GM12878 (cell line): ENCODE results near the gene GHRL. TPM values are rescaled to one million over a fixed set of nuclear protein-coding genes. Genes with fewer than 3 reads are reported as not detected.

Experiments
- ATAC-seq: fragments of 200-7000 bp; cut with Tn5 transposase; 3 replicates; pipeline ENCODE4 v1.9.1; 2020; ENCODE audit warnings: mild to moderate bottlenecking, moderate library complexity
- BruUV-seq: library from RNA; stranded (reverse); fragments of 400-500 nt; replicated peaks from 2 replicates; lab custom pipeline; 2021; lab: Mats Ljungman, UMichigan
- CTCF ChIA-PET: fragments of 300-600 bp; sonication (Branson Sonifier 250); formaldehyde crosslinking; extraction: SDS; loops from one replicate; lab custom pipeline; 2021; ENCODE audit warnings: inconsistent platforms; lab: Yijun Ruan, JAX
- POLR2A ChIA-PET: fragments of 350-600 bp; formaldehyde crosslinking; extraction: SDS; loops from one replicate; lab custom pipeline; 2021; ENCODE audit warnings: inconsistent platforms; lab: Charles Lee
- RAD21 ChIA-PET: fragments of 300-600 bp; sonication (Branson Sonifier 250); formaldehyde crosslinking; loops from one replicate; lab custom pipeline; 2023; ENCODE audit warnings: antibody characterized with exemption; ENCODE audit not compliant: unreplicated experiment; lab: Charles Lee
- SMC1A ChIA-PET: fragments of 300-600 bp; sonication (Branson Sonifier 250); formaldehyde crosslinking; loops from one replicate; lab custom pipeline; 2023; ENCODE audit not compliant: unreplicated experiment, uncharacterized antibody; lab: Charles Lee
- DNase-seq: peaks from one replicate; pipeline ENCODE4 v3.0.0-alpha.2; 2011; ENCODE audit warnings: low read depth, low spot score
- FAIRE-seq: peaks from 3 replicates; lab custom pipeline; 2011; peaks lifted over from hg19 to GRCh38; lab: Jason Lieb, UNC
- H2AFZ ChIP-seq: 2 replicates; pipeline ENCODE4 v1.6.0; 2011; ENCODE audit warnings: low read depth, low read length, control low read depth; ENCODE audit not compliant: control insufficient read depth
- H3K27ac ChIP-seq: 2 replicates; pipeline ENCODE4 v1.5.1; 2011; ENCODE audit warnings: control low read depth; ENCODE audit not compliant: control insufficient read depth, insufficient read depth
- H3K27me3 ChIP-seq, 2 experiments: replicated peaks in 1 of 2; 2 replicates each; pipeline versions ENCODE4 v1.6.0 to v1.6.1; 2011; ENCODE audit warnings: low read length in 1 of 2; ENCODE audit not compliant: control insufficient read depth in 2 of 2, insufficient read depth in 2 of 2
- H3K36me3 ChIP-seq, 2 experiments: 2 replicates each; pipeline ENCODE4 v1.5.1; 2011; ENCODE audit warnings: low read length in 1 of 2; ENCODE audit not compliant: control insufficient read depth in 2 of 2, insufficient read depth in 2 of 2
- H3K4me1 ChIP-seq: 2 replicates; pipeline ENCODE4 v1.6.1; 2011; ENCODE audit warnings: mild to moderate bottlenecking, low read length, moderate library complexity, mixed read lengths; ENCODE audit not compliant: control insufficient read depth, insufficient read depth
- H3K4me2 ChIP-seq: 2 replicates; pipeline ENCODE4 v1.6.0; 2011; ENCODE audit warnings: control low read depth; ENCODE audit not compliant: control insufficient read depth, insufficient read depth
- H3K4me3 ChIP-seq: fragments of 200-600 bp; sonication (generic); 2 replicates; pipeline ENCODE4 v1.5.1; 2016
- H3K79me2 ChIP-seq: 2 replicates; pipeline ENCODE4 v1.6.0; 2011; ENCODE audit warnings: low read length; ENCODE audit not compliant: control insufficient read depth, insufficient read depth
- H3K9ac ChIP-seq: 2 replicates; pipeline ENCODE4 v1.8.0; 2011; ENCODE audit warnings: low read length, control low read depth, mixed read lengths; ENCODE audit not compliant: control insufficient read depth, insufficient read depth
- H3K9me3 ChIP-seq: replicated peaks from 3 replicates; pipeline ENCODE4 v1.5.1; 2011; ENCODE audit warnings: mild to moderate bottlenecking, low read length; ENCODE audit not compliant: control insufficient read depth, insufficient read depth
- H4K20me1 ChIP-seq: 2 replicates; pipeline ENCODE4 v1.6.0; 2011; ENCODE audit not compliant: control insufficient read depth, insufficient read depth
- ASH2L ChIP-seq: fragments of 300-600, 200-600 bp; sonication (generic); IDR thresholded peaks from 2 replicates; pipeline ENCODE4 v1.6.1; 2017; ENCODE audit warnings: low read depth, mild to moderate bottlenecking, borderline replicate concordance
- ATF7 ChIP-seq: fragments of 450-650 bp; IDR thresholded peaks from 2 replicates; pipeline ENCODE4 v1.6.1; 2016; ENCODE audit warnings: low read depth, mild to moderate bottlenecking
- CBX5 ChIP-seq: sonication (generic); IDR thresholded peaks from 2 replicates; pipeline ENCODE4 v1.6.1; 2016; ENCODE audit warnings: low read depth, moderate library complexity, mild to moderate bottlenecking, inconsistent platforms
- CREB1 ChIP-seq: IDR thresholded peaks from 2 replicates; pipeline ENCODE4 v1.6.1; 2012; ENCODE audit warnings: low read depth, mild to moderate bottlenecking, inconsistent platforms
- ETV6 ChIP-seq, 2 experiments: fragments of 450-650 bp in 1 of 2; IDR thresholded peaks in 1 of 2; conservative IDR thresholded peaks in 1 of 2; 2 replicates each; pipeline ENCODE4 v1.6.1; 2014; ENCODE audit warnings: antibody characterized with exemption in 1 of 2, borderline replicate concordance in 1 of 2, low read depth in 1 of 2, mild to moderate bottlenecking in 1 of 2, moderate library complexity in 1 of 2
- HDAC2 ChIP-seq: fragments of 200-600 bp; sonication (generic); IDR thresholded peaks from 2 replicates; pipeline ENCODE4 v1.6.1; 2017
- MAX ChIP-seq: IDR thresholded peaks from 2 replicates; pipeline ENCODE4 v1.6.1; 2012; ENCODE audit warnings: low read depth, low read length, improper control_type of control experiment
- MYB ChIP-seq: fragments of 150-350 bp; IDR thresholded peaks from 2 replicates; pipeline ENCODE4 v1.6.1; 2014; ENCODE audit warnings: mild to moderate bottlenecking, low read depth, low read length, borderline replicate concordance
- NRF1 ChIP-seq: conservative IDR thresholded peaks from 2 replicates; pipeline ENCODE4 v1.6.1; 2011; ENCODE audit warnings: mild to moderate bottlenecking, low read depth, low read length, improper control_type of control experiment
- PML ChIP-seq: IDR thresholded peaks from 2 replicates; pipeline ENCODE4 v1.6.1; 2012; ENCODE audit warnings: low read length, inconsistent platforms
- POLR2A ChIP-seq: IDR thresholded peaks from 2 replicates; pipeline ENCODE4 v1.6.1; 2011; ENCODE audit warnings: low read depth, mild to moderate bottlenecking, low read length
- POLR2AphosphoS2 ChIP-seq: IDR thresholded peaks from 2 replicates; pipeline ENCODE4 v1.6.1; 2011; ENCODE audit warnings: low read depth, mild to moderate bottlenecking, low read length, improper control_type of control experiment, moderate library complexity
- POLR2AphosphoS5 ChIP-seq: IDR thresholded peaks from 2 replicates; pipeline ENCODE4 v1.6.1; 2011; ENCODE audit warnings: mild to moderate bottlenecking, low read length, inconsistent platforms
- PRDM15 ChIP-seq: fragments of 450-650 bp; formaldehyde crosslinking; IDR thresholded peaks from 2 replicates; pipeline ENCODE4 v1.4.0; 2020; ENCODE audit warnings: mild to moderate bottlenecking, moderate library complexity
- SIX5 ChIP-seq: IDR thresholded peaks from 2 replicates; pipeline ENCODE4 v1.6.1; 2011; ENCODE audit warnings: mild to moderate bottlenecking, low read depth, low read length, moderate library complexity; ENCODE audit not compliant: severe bottlenecking
- SP1 ChIP-seq: IDR thresholded peaks from one replicate; pipeline ENCODE4 v1.6.1; 2011; ENCODE audit warnings: low read depth, low read length
- SPI1 ChIP-seq: IDR thresholded peaks from 2 replicates; pipeline ENCODE4 v1.6.1; 2011; ENCODE audit warnings: low read depth, mild to moderate bottlenecking, low read length, moderate library complexity, borderline replicate concordance; ENCODE audit not compliant: insufficient read depth
- SUZ12 ChIP-seq: fragments of 200-600 bp; sonication (generic); IDR thresholded peaks from one replicate; pipeline ENCODE4 v1.6.1; 2018; ENCODE audit warnings: antibody characterized with exemption, mild to moderate bottlenecking; ENCODE audit not compliant: unreplicated experiment
- TCF3 ChIP-seq: IDR thresholded peaks from 2 replicates; pipeline ENCODE4 v1.6.1; 2012; ENCODE audit warnings: low read depth, mild to moderate bottlenecking, low read length, borderline replicate concordance; ENCODE audit not compliant: insufficient read depth
- ZNF217 ChIP-seq: fragments of 450-650 bp; IDR thresholded peaks from 2 replicates; pipeline ENCODE4 v1.6.1; 2017; ENCODE audit warnings: antibody characterized with exemption, mild to moderate bottlenecking
- WGBS: methylation state at CpG from one replicate; pipeline ENCODE4 v1.1.6; 2016; ENCODE audit warnings: low lambda C conversion rate; ENCODE audit not compliant: insufficient replicate concordance, insufficient coverage; ENCODE audit errors: missing lambda C conversion rate; 5-methylcytosine and 5-hydroxymethylcytosine counted together
- in situ Hi-C: fragments of 300-500 bp; cut with MboI; formaldehyde crosslinking; loops from 9 replicates; pipeline ENCODE4 v1.14.3; 2018; ENCODE audit warnings: mixed read lengths
- intact Hi-C: fragments of 100-400 bp; cut with micrococcal nuclease; formaldehyde crosslinking; loops from one replicate; pipeline ENCODE4 v1.14.2; 2022; ENCODE audit not compliant: unreplicated experiment
- polyA plus RNA-seq, 11 experiments: library from polyadenylated mRNA; depleted of rRNA in 4 of 11; unstranded in 6 of 11; stranded (reverse) in 5 of 11; fragments of >200 nt; fragmentation: Nextera tagmentation in 4 of 11; fragmentation: Illumina TruSeq in 1 of 11; extraction: Ambion mirVana in 4 of 11; extraction: Trizol in 1 of 11; gene quantifications; 1 replicate in 1 of 11; 2 replicates in 10 of 11; pipeline versions ENCODE4 v1.2.1 to v1.2.3, GENCODE V29; 2011 to 2016; ENCODE audit warnings: inconsistent platforms in 2 of 11, missing spikeins in 2 of 11, low read depth in 1 of 11
- total RNA-seq, 4 experiments: library from RNA; depleted of rRNA in 3 of 4; stranded (reverse); fragments of >200 nt in 3 of 4; fragmentation: Illumina TruSeq in 1 of 4; extraction: Trizol in 1 of 4; gene quantifications; 2 replicates each; pipeline versions ENCODE4 v1.2.1 to v1.2.3, GENCODE V29; 2013 to 2021

GHRL gene
- total and polyA plus RNA-seq, 10 of the 15 experiments (the other 5 are each of a cell fraction or from before 2014, with no cell fraction given) = 0.35 to 2.2 (median 0.88) TPM

GRCh38 chr3:10248184-10248983 is 44.4 kb downstream of the GHRL start, which contains the start of gene TATDN2:
TSS of gene TATDN2 (plus strand) at chr3:10248459. CDS start at chr3:10249201, 742 bp downstream.
- Histone ChIP-seq H3K9me3 (peaks cover 12% of the 10 kb centered on the region), H3K36me3 (peaks cover 0 to 9% of the 10 kb centered on the region in 2 experiments; a peak in 1 of 4 replicates), H3K9ac (peak within 1 kb of the TSS; percentile 79), H4K20me1 (no peaks in the 10 kb centered on the region; the same call in 1 of the 2 replicates), H3K4me3 (peak within 1 kb of the TSS; percentile 97), H3K27me3 (no peaks in the 10 kb centered on the region), H3K27ac (peak within 1 kb of the TSS; percentile 81), H3K4me2 (peak within 1 kb of the TSS; percentile 82), H3K4me1 (peaks cover 6% of the 10 kb centered on the region; the same call in 1 of the 2 replicates), H3K79me2 (peaks cover 38% of the 10 kb centered on the region), H2AFZ (peak within 1 kb of the TSS; percentile 88)
- ATAC-seq (peak; percentile 96), FAIRE-seq (peak; percentile 81), DNase-seq (peak; percentile 95)
- no TSS peak for BruUV-seq
- ChIA-PET CTCF (interaction anchor here (0.5 to 1.7 kb wide), 10 partner anchors 9 to 965 kb away, joined by 3 to 4 read pairs (median 4); partner anchors contain the start of gene IRAK2), SMC1A (interaction anchor here (0.7 to 1.3 kb wide), 10 partner anchors 15 to 855 kb away, joined by 3 to 6 read pairs (median 3); partner anchors contain the start of genes CRELD1 and GHRL), RAD21 (interaction anchor here (0.5 to 1.9 kb wide), 10 partner anchors 13 to 315 kb away, joined by 3 to 11 read pairs (median 4); partner anchors contain the start of genes CRELD1, GHRL and SEC13), POLR2A (interaction anchor here (0.5 to 1.9 kb wide), 13 partner anchors 9 to 404 kb away, joined by 3 to 11 read pairs (median 4); partner anchors contain the start of genes CRELD1, RPUSD3 and SEC13)
- intact Hi-C loops = loop anchor here (1.0 kb wide), 2 partner anchors 44 to 49 kb away; partner anchors contain the start of gene GHRL
- WGBS = 2% methylated on average over 74 of the region's 80 CpGs
- in situ Hi-C loops = no loop called here
- TF ChIP-seq MAX = peak; percentile 93
- peak; percentile 67; the same call in 1 of the 2 replicates for TF ChIP-seq POLR2AphosphoS2
- TF ChIP-seq POLR2A = peak; percentile 85
- TF ChIP-seq TCF3 = peak; percentile 80; the same call in 1 of the 2 replicates
- peak; percentile 53; the same call in 1 of the 2 replicates for TF ChIP-seq POLR2AphosphoS5
- TF ChIP-seq MYB = no peak
- TF ChIP-seq SUZ12 = no peak
- no peak for TF ChIP-seq SPI1
- TF ChIP-seq SP1 = peak; percentile 90
- no peak for TF ChIP-seq ETV6 (conservative IDR thresholded peaks at IDR 0.05 in 1 of 2, IDR thresholded peaks at IDR 0.05 in 1 of 2; ENCODE audit: borderline replicate concordance in 1 of 2, low read depth in 1 of 2)
- peak; percentile 54; the same call in 1 of the 2 replicates for TF ChIP-seq ZNF217
- TF ChIP-seq CBX5 = 0 out of 2 replicates have a peak, but pooled peaks have one; percentile 65
- TF ChIP-seq ATF7 = no peak
- no peak for TF ChIP-seq SIX5
- no peak for TF ChIP-seq HDAC2
- TF ChIP-seq PML = peak; percentile 55; the same call in 1 of the 2 replicates
- 0 out of 2 replicates have a peak, but pooled peaks have one; percentile 25 for TF ChIP-seq ASH2L
- TF ChIP-seq PRDM15 (CRISPR knock-in tag) = no peak
- TF ChIP-seq CREB1 = peak; percentile 80
- 0 out of 2 replicates have a peak, but pooled peaks have one; percentile 25 for TF ChIP-seq NRF1
